ENCODE results near the gene CLDN10. TPM values are rescaled to one million over a fixed set of nuclear protein-coding genes. Genes with fewer than 3 reads are reported as not detected.

The CLDN10 gene
- total and polyA plus RNA-seq, 2 donors (not counting 3 experiments of a cell fraction or from before 2014, with no cell fraction given) = 0.49 to 0.69 TPM

- DNase-seq (ENCODE audit: low read depth, low spot score) (no peak), FAIRE-seq (peak; percentile 21)
- H3K9me3 ChIP-seq (replicated peaks; ENCODE audit: control insufficient read depth, insufficient read depth, low read length) = no peaks in the 10 kb centered on the region
- H3K4me2 ChIP-seq (ENCODE audit: insufficient read depth, low read length) = no peak overlapping the region
- no peaks in the 10 kb centered on the region for H3K36me3 ChIP-seq (ENCODE audit: control insufficient read depth in 2 of 2, extremely low read depth in 1 of 2, insufficient read depth in 2 of 2, low read length in 2 of 2)
- H3K9ac ChIP-seq (replicated peaks; ENCODE audit: extremely low read depth, insufficient read depth, low read length) = no peak overlapping the region
- peak overlapping the region; percentile 70 for H2AFZ ChIP-seq (ENCODE audit: low read depth, low read length)
- H3K4me1 ChIP-seq (ENCODE audit: control insufficient read depth, extremely low read depth, insufficient read depth, low read length) = peaks cover 6% of the 10 kb centered on the region
- intact Hi-C loops (cut with micrococcal nuclease) = no loop called here
- no TSS peak for BruUV-seq (replicated peaks)
- TF ChIP-seq MYC (IDR thresholded peaks at IDR 0.05; ENCODE audit: low read depth, low read length) = no peak
- no peak for TF ChIP-seq JUN (IDR thresholded peaks at IDR 0.05; ENCODE audit: borderline replicate concordance, insufficient read depth, insufficient read length, low read depth)
- TF ChIP-seq POLR2AphosphoS5 (IDR thresholded peaks at IDR 0.05; ENCODE audit: insufficient read depth, low read depth, low read length) = no peak
- TF ChIP-seq FOS (IDR thresholded peaks at IDR 0.05; ENCODE audit: borderline replicate concordance, insufficient read depth, low read length) = peak; percentile 40
- H3K4me3 ChIP-seq (replicated peaks in 1 of 3; ENCODE audit: insufficient read depth in 1 of 3, low read depth in 1 of 3, low read length in 3 of 3) = no peak overlapping the region
- CTCF ChIA-PET = interaction anchor here (0.8 to 1.2 kb wide), 10 partner anchors 9 to 324 kb away, joined by 3 to 10 read pairs (median 3); no protein-coding TSS in a partner anchor
- POLR2A ChIA-PET = no interaction called here
- dilution Hi-C loops (cut with MboI; ENCODE audit: extremely low pct_ligation_motif_present, low sequenced_read_pairs) = no loop called here
- no peak overlapping the region for H3K27ac ChIP-seq (ENCODE audit: insufficient read depth, low read depth, low read length)
- H3K9me1 ChIP-seq (replicated peaks; ENCODE audit: control insufficient read depth, extremely low read depth, insufficient read depth, low read length) = no peaks in the 10 kb centered on the region
- H3K79me2 ChIP-seq (ENCODE audit: control insufficient read depth, insufficient read depth, low read length) = no peaks in the 10 kb centered on the region
- no peaks in the 10 kb centered on the region for H4K20me1 ChIP-seq (replicated peaks; ENCODE audit: control insufficient read depth, extremely low read depth, insufficient read depth, low read length)
- H3K27me3 ChIP-seq (ENCODE audit: control insufficient read depth in 2 of 2, insufficient read depth in 2 of 2, low read length in 2 of 2) = peaks cover 0 to 7% of the 10 kb centered on the region in 2 experiments
These were observed 42.8 kb upstream of the CLDN10 start for GRCh38 chr13:95509521-95510310.

- FAIRE-seq = no peak
- no TSS peak for BruUV-seq (replicated peaks)
- H4K20me1 ChIP-seq (replicated peaks; ENCODE audit: control insufficient read depth, extremely low read depth, insufficient read depth, low read length) = no peaks in the 10 kb centered on the region
These were observed 41.6 kb upstream of the CLDN10 start for GRCh38 chr13:95510950-95511349.

More at GRCh38 chr13:95510950-95511349, 41.6 kb upstream of the CLDN10 start:
- dilution Hi-C loops (cut with MboI; ENCODE audit: extremely low pct_ligation_motif_present, low sequenced_read_pairs) = no loop called here
- intact Hi-C loops (cut with micrococcal nuclease) = no loop called here
- Histone ChIP-seq H3K9me3 (replicated peaks; ENCODE audit: control insufficient read depth, insufficient read depth, low read length) (no peaks in the 10 kb centered on the region), H3K9me1 (replicated peaks; ENCODE audit: control insufficient read depth, extremely low read depth, insufficient read depth, low read length) (no peaks in the 10 kb centered on the region), H3K36me3 (ENCODE audit: control insufficient read depth in 2 of 2, extremely low read depth in 1 of 2, insufficient read depth in 2 of 2, low read length in 2 of 2) (no peaks in the 10 kb centered on the region), H3K27ac (ENCODE audit: insufficient read depth, low read depth, low read length) (no peak overlapping the region), H3K4me1 (ENCODE audit: control insufficient read depth, extremely low read depth, insufficient read depth, low read length) (peaks cover 6% of the 10 kb centered on the region), H2AFZ (ENCODE audit: low read depth, low read length) (no peak overlapping the region), H3K27me3 (ENCODE audit: control insufficient read depth in 2 of 2, insufficient read depth in 2 of 2, low read length in 2 of 2) (peaks cover 0 to 9% of the 10 kb centered on the region in 2 experiments), H3K9ac (replicated peaks; ENCODE audit: extremely low read depth, insufficient read depth, low read length) (no peak overlapping the region), H3K79me2 (ENCODE audit: control insufficient read depth, insufficient read depth, low read length) (no peaks in the 10 kb centered on the region), H3K4me3 (replicated peaks in 1 of 3; ENCODE audit: insufficient read depth in 1 of 3, low read depth in 1 of 3, low read length in 3 of 3) (no peak overlapping the region), H3K4me2 (ENCODE audit: insufficient read depth, low read length) (no peak overlapping the region)
- ChIA-PET POLR2A (no interaction called here), CTCF (no interaction called here)
- DNase-seq (ENCODE audit: low read depth, low spot score) = no peak
- TF ChIP-seq POLR2A (IDR thresholded peaks at IDR 0.05; ENCODE audit: low read depth, low read length) = no peak
- TF ChIP-seq MAX (IDR thresholded peaks at IDR 0.05; ENCODE audit: insufficient read depth, insufficient read length) = no peak
- TF ChIP-seq CTCF (IDR thresholded peaks at IDR 0.05; ENCODE audit: extremely low read depth in 1 of 2, insufficient read depth in 1 of 2, low read depth in 1 of 2, low read length in 2 of 2) = no peak
- TF ChIP-seq JUN (IDR thresholded peaks at IDR 0.05; ENCODE audit: borderline replicate concordance, insufficient read depth, insufficient read length, low read depth) = no peak

All from endothelial cell of umbilical vein (primary cell).